ENCODE measurements around the gene LYPD6B.

The LYPD6B gene

GRCh38 chr2:149119368-149119767 lies 80.9 kb downstream of the LYPD6B start:
- DNase-seq (ENCODE audit: low read depth, low spot score) = no peak

GRCh38 chr2:149122516-149122915 lies 84.0 kb downstream of the LYPD6B start:
- no peak for DNase-seq (ENCODE audit: low read depth, low spot score)

GRCh38 chr2:149125031-149125725 lies 86.7 kb downstream of the LYPD6B start:
- DNase-seq (ENCODE audit: low read depth, low spot score) = no peak

GRCh38 chr2:149129433-149129832 lies 90.9 kb downstream of the LYPD6B start:
- no peak for DNase-seq (ENCODE audit: low read depth, low spot score)

- DNase-seq (ENCODE audit: low read depth, low spot score) = no peak
These were observed 93.8 kb downstream of the LYPD6B start for GRCh38 chr2:149132339-149132738.

- no peak for DNase-seq (ENCODE audit: low read depth, low spot score)
These were observed 94.4 kb downstream of the LYPD6B start for GRCh38 chr2:149132901-149133300.

- DNase-seq (ENCODE audit: low read depth, low spot score) = no peak
These were observed 95.9 kb downstream of the LYPD6B start for GRCh38 chr2:149134335-149134923.

- no peak for DNase-seq (ENCODE audit: low read depth, low spot score)
These were observed 97.6 kb downstream of the LYPD6B start for GRCh38 chr2:149136111-149136510.

- no peak for DNase-seq (ENCODE audit: low read depth, low spot score)
These were observed 102.5 kb downstream of the LYPD6B start for GRCh38 chr2:149141046-149141445.

- DNase-seq (ENCODE audit: low read depth, low spot score) = no peak
These were observed 105.2 kb downstream of the LYPD6B start for GRCh38 chr2:149143734-149144133.

- no peak for DNase-seq (ENCODE audit: low read depth, low spot score)
These were observed 107.1 kb downstream of the LYPD6B start for GRCh38 chr2:149145314-149146295.

GRCh38 chr2:149146876-149147275 lies 108.4 kb downstream of the LYPD6B start:
- no peak for DNase-seq (ENCODE audit: low read depth, low spot score)

- no peak for DNase-seq (ENCODE audit: low read depth, low spot score)
These were observed 109.9 kb downstream of the LYPD6B start for GRCh38 chr2:149148194-149149006.

- no peak for DNase-seq (ENCODE audit: low read depth, low spot score)
These were observed 110.5 kb downstream of the LYPD6B start for GRCh38 chr2:149149007-149149297.

GRCh38 chr2:149152469-149152953 lies 114.0 kb downstream of the LYPD6B start:
- DNase-seq (ENCODE audit: low read depth, low spot score) = no peak

GRCh38 chr2:149155196-149155969 lies 116.9 kb downstream of the LYPD6B start:
- DNase-seq (ENCODE audit: low read depth, low spot score) = no peak

- DNase-seq (ENCODE audit: low read depth, low spot score) = no peak
These were observed 117.5 kb downstream of the LYPD6B start for GRCh38 chr2:149155988-149156387.

GRCh38 chr2:149156971-149157740 lies 118.7 kb downstream of the LYPD6B start:
- DNase-seq (ENCODE audit: low read depth, low spot score) = no peak

GRCh38 chr2:149158957-149159356 lies 120.5 kb downstream of the LYPD6B start:
- DNase-seq (ENCODE audit: low read depth, low spot score) = no peak

- no peak for DNase-seq (ENCODE audit: low read depth, low spot score)
These were observed 121.7 kb downstream of the LYPD6B start for GRCh38 chr2:149160195-149160594.
